Keratinocyte (primary cell): ENCODE data around the gene AP2A2. TPM values are rescaled to one million over a fixed set of nuclear protein-coding genes. Genes with fewer than 3 reads are reported as not detected.

Experiments
- DNase-seq: peaks from one replicate; pipeline ENCODE4 v3.0.0-alpha.2; 2011; ENCODE audit warnings: low read depth, missing footprints, low spot score
- FAIRE-seq: peaks from 2 replicates; lab custom pipeline; 2011; peaks lifted over from hg19 to GRCh38; lab: Jason Lieb, UNC
- H2AFZ ChIP-seq: 2 replicates; pipeline ENCODE4 v1.6.0; 2012; ENCODE audit warnings: low read length, control low read depth, inconsistent platforms; ENCODE audit not compliant: control insufficient read depth
- H3K27ac ChIP-seq: 2 replicates; pipeline ENCODE4 v1.5.1; 2011; ENCODE audit warnings: low read length; ENCODE audit not compliant: control insufficient read depth, insufficient read depth
- H3K27me3 ChIP-seq: 3 replicates; pipeline ENCODE4 v1.6.0; 2011; ENCODE audit warnings: low read length; ENCODE audit not compliant: control insufficient read depth, insufficient read depth; ENCODE audit errors: extremely low read depth
- H3K36me3 ChIP-seq, 2 experiments: 2 replicates in 1 of 2; 3 replicates in 1 of 2; pipeline ENCODE4 v1.5.1; 2011; ENCODE audit warnings: low read length in 2 of 2, mild to moderate bottlenecking in 1 of 2; ENCODE audit not compliant: control insufficient read depth in 2 of 2, insufficient read depth in 2 of 2; ENCODE audit errors: extremely low read depth in 1 of 2
- H3K4me1 ChIP-seq: 3 replicates; pipeline ENCODE4 v1.5.1; 2011; ENCODE audit warnings: low read length; ENCODE audit not compliant: control insufficient read depth, insufficient read depth; ENCODE audit errors: extremely low read depth
- H3K4me2 ChIP-seq: 3 replicates; pipeline ENCODE4 v1.6.0; 2011; ENCODE audit warnings: low read depth, low read length; ENCODE audit not compliant: control insufficient read depth, insufficient read depth; ENCODE audit errors: extremely low read depth
- H3K4me3 ChIP-seq, 3 experiments: fragments of 200-600 bp in 1 of 3; sonication (generic) in 1 of 3; 2 replicates in 2 of 3; 3 replicates in 1 of 3; pipeline ENCODE4 v1.5.1; 2011 to 2016; ENCODE audit warnings: low read length in 3 of 3, mild to moderate bottlenecking in 3 of 3, control low read depth in 2 of 3, inconsistent platforms in 1 of 3, low read depth in 1 of 3, mixed read lengths in 1 of 3, mixed run types in 1 of 3, moderate library complexity in 1 of 3; ENCODE audit not compliant: control insufficient read depth in 2 of 3, insufficient read depth in 2 of 3; ENCODE audit errors: extremely low read depth in 1 of 3
- H3K79me2 ChIP-seq: 2 replicates; pipeline ENCODE4 v1.6.0; 2012; ENCODE audit warnings: low read length; ENCODE audit not compliant: control insufficient read depth, insufficient read depth
- H3K9ac ChIP-seq: 3 replicates; pipeline ENCODE4 v1.6.0; 2011; ENCODE audit warnings: low read length; ENCODE audit not compliant: control insufficient read depth, insufficient read depth; ENCODE audit errors: extremely low read depth
- H3K9me1 ChIP-seq: 3 replicates; pipeline ENCODE4 v1.6.0; 2011; ENCODE audit warnings: low read length; ENCODE audit not compliant: control insufficient read depth, insufficient read depth; ENCODE audit errors: extremely low read depth
- H3K9me3 ChIP-seq: 2 replicates; pipeline ENCODE4 v1.5.1; 2012; ENCODE audit warnings: low read depth, low read length; ENCODE audit not compliant: control insufficient read depth
- H4K20me1 ChIP-seq: 3 replicates; pipeline ENCODE4 v1.6.0; 2011; ENCODE audit warnings: low read length; ENCODE audit not compliant: control insufficient read depth, insufficient read depth; ENCODE audit errors: extremely low read depth
- EZH2 ChIP-seq: IDR thresholded peaks from one replicate; pipeline ENCODE4 v1.6.1; 2012; ENCODE audit warnings: inconsistent platforms, mild to moderate bottlenecking, low read length, moderate library complexity
- dilution Hi-C: fragments of 300-500 bp; cut with MboI; formaldehyde crosslinking; loops from one replicate; pipeline ENCODE4 v1.7.0; 2020; ENCODE audit warnings: low sequenced_read_pairs; ENCODE audit not compliant: extremely low pct_ligation_motif_present
- polyA plus RNA-seq, 5 experiments: library from polyadenylated mRNA; depleted of rRNA in 3 of 5; stranded (reverse) in 3 of 5; stranded (forward) in 1 of 5; unstranded in 1 of 5; fragments of >200 nt; gene quantifications; 1 replicate in 1 of 5; 2 replicates in 3 of 5; 3 replicates in 1 of 5; pipeline versions ENCODE4 v1.2.1 to v1.2.3, GENCODE V29; 2011 to 2012; ENCODE audit warnings: missing spikeins in 2 of 5, low read depth in 1 of 5, low replicate concordance in 1 of 5
- TF ChIP-seq, protein P1 (sequence below), 3 experiments: IDR thresholded peaks in 1 of 3; conservative IDR thresholded peaks in 1 of 3; optimal IDR thresholded peaks in 1 of 3; 2 replicates in 2 of 3; 3 replicates in 1 of 3; pipeline versions ENCODE3 to v1.5.1; 2011; ENCODE audit warnings: low read length in 3 of 3, mild to moderate bottlenecking in 3 of 3, moderate library complexity in 2 of 3, control low read depth in 1 of 3, inconsistent platforms in 1 of 3; ENCODE audit not compliant: insufficient read depth in 2 of 3; ENCODE audit errors: extremely low read depth in 1 of 3

Gene AP2A2
- polyA plus RNA-seq, 1 donor (not counting 4 experiments of a cell fraction or from before 2014, with no cell fraction given): 47.8 TPM

DNA sequence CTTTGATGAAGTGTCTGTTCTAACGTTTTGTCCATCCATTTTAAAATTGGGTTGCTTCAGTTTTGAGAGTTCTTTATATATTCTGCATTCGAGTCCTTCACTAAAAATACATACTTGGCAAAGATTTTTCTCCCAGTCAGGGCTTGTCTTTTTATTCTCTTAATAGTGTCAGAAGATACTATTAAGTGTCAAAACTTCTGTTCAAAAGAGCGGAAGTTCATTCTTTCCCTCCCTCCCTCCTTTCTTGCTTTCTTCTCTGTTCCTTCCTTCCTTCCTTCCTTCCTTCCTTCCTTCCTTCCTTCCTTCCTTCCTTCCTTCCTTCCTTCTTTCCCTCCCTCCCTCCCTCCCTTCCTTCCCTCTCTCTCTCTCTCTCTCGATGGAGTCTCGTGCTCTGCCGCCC, 118.5 kb downstream of the AP2A2 start:
- no peak for TF ChIP-seq EZH2
- TF ChIP-seq, protein P1, sequence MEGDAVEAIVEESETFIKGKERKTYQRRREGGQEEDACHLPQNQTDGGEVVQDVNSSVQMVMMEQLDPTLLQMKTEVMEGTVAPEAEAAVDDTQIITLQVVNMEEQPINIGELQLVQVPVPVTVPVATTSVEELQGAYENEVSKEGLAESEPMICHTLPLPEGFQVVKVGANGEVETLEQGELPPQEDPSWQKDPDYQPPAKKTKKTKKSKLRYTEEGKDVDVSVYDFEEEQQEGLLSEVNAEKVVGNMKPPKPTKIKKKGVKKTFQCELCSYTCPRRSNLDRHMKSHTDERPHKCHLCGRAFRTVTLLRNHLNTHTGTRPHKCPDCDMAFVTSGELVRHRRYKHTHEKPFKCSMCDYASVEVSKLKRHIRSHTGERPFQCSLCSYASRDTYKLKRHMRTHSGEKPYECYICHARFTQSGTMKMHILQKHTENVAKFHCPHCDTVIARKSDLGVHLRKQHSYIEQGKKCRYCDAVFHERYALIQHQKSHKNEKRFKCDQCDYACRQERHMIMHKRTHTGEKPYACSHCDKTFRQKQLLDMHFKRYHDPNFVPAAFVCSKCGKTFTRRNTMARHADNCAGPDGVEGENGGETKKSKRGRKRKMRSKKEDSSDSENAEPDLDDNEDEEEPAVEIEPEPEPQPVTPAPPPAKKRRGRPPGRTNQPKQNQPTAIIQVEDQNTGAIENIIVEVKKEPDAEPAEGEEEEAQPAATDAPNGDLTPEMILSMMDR (optimal IDR thresholded peaks at IDR 0.05 in 1 of 3, IDR thresholded peaks at IDR 0.05 in 1 of 3, conservative IDR thresholded peaks at IDR 0.05 in 1 of 3; ENCODE audit: extremely low read depth in 1 of 3, insufficient read depth in 2 of 3, low read length in 3 of 3): no peak
- Histone ChIP-seq H3K9me1 (no peaks in the 10 kb centered on the region), H3K79me2 (no peaks in the 10 kb centered on the region), H3K9me3 (no peaks in the 10 kb centered on the region), H3K9ac (no peak overlapping the region), H3K4me3 (no peak overlapping the region), H3K4me1 (no peaks in the 10 kb centered on the region), H3K4me2 (no peak overlapping the region), H2AFZ (no peak overlapping the region), H3K36me3 (no peaks in the 10 kb centered on the region), H3K27ac (no peak overlapping the region), H3K27me3 (peaks cover 25% of the 10 kb centered on the region), H4K20me1 (no peaks in the 10 kb centered on the region)
- FAIRE-seq (no peak), DNase-seq (no peak)
- dilution Hi-C loops: no loop called here

DNA sequence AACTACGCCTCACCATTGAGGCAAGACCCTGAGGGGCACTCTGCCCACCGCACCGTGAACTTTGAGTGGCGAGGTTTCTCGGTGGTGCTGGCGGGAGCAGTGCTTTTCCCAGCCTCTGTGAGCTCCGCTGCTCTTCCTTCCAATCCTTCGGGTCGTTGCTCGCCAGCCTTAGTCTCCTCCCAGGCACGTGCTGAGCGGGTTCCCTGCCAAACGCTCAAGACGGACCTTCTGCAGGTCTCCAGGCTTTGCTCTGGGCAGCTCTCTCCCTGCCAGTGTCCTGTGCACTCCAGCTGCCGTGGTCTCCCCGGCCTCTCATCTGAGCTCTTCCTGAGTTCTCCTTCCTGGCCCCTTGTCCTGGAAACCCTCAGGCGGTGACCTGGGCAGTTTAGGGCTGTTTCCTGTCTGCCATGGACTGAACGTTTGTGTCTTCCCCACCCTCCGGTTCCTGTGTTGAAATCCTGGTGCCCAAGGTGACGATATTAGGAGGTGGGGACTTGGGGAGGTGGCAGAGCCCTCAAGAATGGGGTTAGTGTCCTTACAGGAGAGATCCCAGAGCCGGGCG, 122.0 kb downstream of the AP2A2 start:
- Histone ChIP-seq H3K27me3 (peaks cover 28% of the 10 kb centered on the region), H3K9ac (no peak overlapping the region), H4K20me1 (peaks cover 3% of the 10 kb centered on the region), H3K36me3 (no peaks in the 10 kb centered on the region), H3K4me1 (peaks cover 6% of the 10 kb centered on the region), H3K79me2 (no peaks in the 10 kb centered on the region), H2AFZ (no peak overlapping the region), H3K9me3 (no peaks in the 10 kb centered on the region), H3K4me2 (no peak overlapping the region), H3K4me3 (no peak overlapping the region), H3K27ac (no peak overlapping the region), H3K9me1 (no peaks in the 10 kb centered on the region)
- dilution Hi-C loops: no loop called here
- no peak for FAIRE-seq
- TF ChIP-seq EZH2: no peak
- TF ChIP-seq, protein P1 (optimal IDR thresholded peaks at IDR 0.05 in 1 of 3, IDR thresholded peaks at IDR 0.05 in 1 of 3, conservative IDR thresholded peaks at IDR 0.05 in 1 of 3; ENCODE audit: extremely low read depth in 1 of 3, insufficient read depth in 2 of 3, low read length in 3 of 3): no peak
- DNase-seq: no peak
